GM20000 (cell line): ENCODE measurements around the gene IGSF1.
"Not testable (repeated sequence)": the region's sequence is repeated elsewhere in the genome, so short reads cannot be mapped to it uniquely, and the experiment has no call there.

Source experiments
- DNase-seq: peaks from one replicate; pipeline ENCODE4 v3.0.0; 2012; ENCODE audit warnings: low spot score
- TF ChIP-seq, protein P1 (sequence below): IDR thresholded peaks from 2 replicates; pipeline ENCODE4 v1.5.1; 2012; ENCODE audit warnings: mild to moderate bottlenecking, control low read depth; ENCODE audit errors: extremely low read depth, missing control alignments

Gene IGSF1

GRCh38 chrX:131262200-131262599 is 26.9 kb downstream of the IGSF1 start:
- TF ChIP-seq, protein P1, sequence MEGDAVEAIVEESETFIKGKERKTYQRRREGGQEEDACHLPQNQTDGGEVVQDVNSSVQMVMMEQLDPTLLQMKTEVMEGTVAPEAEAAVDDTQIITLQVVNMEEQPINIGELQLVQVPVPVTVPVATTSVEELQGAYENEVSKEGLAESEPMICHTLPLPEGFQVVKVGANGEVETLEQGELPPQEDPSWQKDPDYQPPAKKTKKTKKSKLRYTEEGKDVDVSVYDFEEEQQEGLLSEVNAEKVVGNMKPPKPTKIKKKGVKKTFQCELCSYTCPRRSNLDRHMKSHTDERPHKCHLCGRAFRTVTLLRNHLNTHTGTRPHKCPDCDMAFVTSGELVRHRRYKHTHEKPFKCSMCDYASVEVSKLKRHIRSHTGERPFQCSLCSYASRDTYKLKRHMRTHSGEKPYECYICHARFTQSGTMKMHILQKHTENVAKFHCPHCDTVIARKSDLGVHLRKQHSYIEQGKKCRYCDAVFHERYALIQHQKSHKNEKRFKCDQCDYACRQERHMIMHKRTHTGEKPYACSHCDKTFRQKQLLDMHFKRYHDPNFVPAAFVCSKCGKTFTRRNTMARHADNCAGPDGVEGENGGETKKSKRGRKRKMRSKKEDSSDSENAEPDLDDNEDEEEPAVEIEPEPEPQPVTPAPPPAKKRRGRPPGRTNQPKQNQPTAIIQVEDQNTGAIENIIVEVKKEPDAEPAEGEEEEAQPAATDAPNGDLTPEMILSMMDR, result no peak
- DNase-seq, result no peak

DNA sequence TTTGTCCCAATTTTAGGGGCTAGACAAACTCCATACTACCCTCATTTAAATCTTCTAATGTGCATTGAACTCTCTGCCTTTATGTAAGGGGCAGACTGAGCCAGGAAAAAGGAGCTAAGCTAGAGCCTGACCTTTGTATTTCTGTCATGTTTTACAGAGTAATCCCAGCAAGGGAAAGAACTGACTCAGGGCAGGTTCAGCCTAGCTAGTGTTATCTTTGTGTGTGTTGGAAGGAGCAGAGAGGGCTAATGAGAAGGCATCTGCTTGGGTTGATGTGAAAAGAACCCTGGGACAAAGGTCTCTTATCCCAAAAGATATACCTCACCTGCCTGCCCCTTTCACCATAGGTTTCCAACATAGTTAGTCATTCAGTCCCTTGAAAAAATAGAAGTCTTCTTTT is 31.7 kb downstream of the IGSF1 start:
- no peak for DNase-seq
- TF ChIP-seq, protein P1, result no peak

DNA sequence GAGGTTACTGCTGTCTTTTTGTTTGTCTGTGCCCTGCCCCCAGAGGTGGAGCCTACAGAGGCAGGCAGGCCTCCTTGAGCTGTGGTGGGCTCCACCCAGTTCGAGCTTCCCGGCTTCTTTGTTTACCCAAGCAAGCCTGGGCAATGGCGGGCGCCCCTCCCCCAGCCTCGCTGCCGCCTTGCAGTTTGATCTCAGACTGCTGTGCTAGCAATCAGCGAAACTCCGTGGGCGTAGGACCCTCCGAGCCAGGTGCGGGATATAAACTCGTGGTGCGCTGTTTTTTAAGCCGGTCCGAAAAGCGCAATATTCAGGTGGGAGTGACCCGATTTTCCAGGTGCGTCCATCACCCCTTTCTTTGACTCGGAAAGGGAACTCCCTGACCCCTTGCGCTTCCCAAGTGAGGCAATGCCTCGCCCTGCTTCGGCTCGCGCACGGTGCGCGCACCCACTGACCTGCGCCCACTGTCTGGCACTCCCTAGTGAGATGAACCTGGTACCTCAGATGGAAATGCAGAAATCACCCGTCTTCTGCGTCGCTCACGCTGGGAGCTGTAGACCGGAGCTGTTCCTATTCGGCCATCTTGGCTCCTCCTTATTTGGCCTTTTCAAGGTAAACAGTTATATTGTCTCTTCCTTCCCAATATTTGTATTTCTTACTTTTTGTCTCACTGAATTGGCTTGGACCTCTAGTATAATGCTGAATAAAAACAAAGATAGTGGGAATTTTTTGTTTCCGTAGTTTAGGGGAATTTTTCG is 37.9 kb downstream of the IGSF1 start:
- not testable (repeated sequence) for DNase-seq

GRCh38 chrX:131239057-131239456 is 50.0 kb downstream of the IGSF1 start:
- TF ChIP-seq, protein P1, result no peak
- DNase-seq, result no peak

DNA sequence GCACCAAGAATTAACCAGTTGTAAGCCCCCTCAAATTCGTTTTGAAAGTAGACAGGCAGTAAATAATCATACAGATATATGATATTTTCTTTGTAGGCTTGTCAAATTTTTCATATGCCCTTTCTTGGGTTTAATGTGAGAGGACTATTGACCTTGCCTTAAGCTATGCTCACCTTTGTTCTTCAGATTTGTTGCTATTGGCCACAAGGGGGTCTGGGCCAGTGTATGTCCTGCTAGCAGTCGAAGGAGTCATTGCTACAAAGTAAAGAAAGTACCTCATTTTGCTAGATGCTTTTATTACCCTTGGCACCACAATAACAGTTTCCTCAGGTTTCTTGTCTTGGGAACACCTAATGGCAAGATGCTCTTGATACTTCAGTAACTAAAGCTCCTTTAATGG is 51.7 kb downstream of the IGSF1 start:
- no peak for DNase-seq
- TF ChIP-seq, protein P1, result no peak

DNA sequence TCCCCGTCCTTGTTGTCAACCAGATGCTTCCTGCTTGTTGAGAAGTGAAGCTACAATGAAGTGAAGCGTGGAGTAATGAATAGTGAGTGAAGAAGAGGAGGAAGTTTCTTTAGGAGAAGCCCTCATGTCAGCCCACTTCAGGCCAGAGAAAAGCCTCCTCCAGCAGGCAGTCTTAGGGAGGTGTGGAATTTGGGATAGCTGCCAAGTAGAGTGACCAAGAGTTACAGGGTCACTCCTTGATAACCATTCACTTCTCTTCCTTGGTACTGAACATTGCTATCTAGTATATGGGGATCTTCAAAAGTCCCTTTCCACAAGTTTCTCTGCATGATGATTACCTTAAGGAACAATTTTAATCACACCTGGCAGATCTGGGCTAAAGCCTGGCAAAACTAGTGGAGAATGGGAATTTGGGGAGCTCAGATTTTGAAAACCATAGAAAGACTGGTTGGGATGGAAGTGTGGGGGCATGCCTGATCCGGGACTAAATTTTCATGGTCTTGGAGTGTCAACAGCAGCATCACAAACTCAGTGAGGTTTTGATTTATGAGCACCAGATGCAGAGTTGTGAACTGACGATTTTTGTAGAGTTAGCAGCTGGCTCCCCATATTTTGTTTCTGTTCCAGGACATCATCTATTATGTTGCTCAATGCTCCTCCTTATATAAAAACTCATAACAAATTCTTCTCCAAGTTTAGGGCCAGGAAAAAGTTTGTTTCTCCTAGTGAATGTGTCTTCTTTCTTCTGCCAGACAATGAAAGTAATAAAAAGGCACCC is 53.1 kb downstream of the IGSF1 start:
- TF ChIP-seq, protein P1, result no peak

DNA sequence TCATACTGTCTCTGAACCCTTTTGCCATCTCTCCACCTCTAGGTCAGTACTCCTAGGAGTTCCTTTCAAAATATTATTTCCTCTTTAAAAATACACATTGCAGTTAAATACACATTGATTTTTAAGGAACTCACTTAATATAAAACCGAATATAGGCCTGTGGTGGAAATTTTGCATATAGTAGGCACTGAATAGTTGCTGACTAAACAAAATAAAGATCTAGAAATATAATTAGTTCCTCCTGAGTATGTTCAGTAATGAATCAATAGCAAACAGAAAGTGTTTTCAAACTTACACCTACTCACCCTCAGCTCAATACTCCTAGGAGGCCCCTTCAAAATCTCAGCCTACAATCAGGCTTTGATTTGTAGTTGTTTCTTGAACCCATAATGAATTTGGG is 61.5 kb downstream of the IGSF1 start:
- DNase-seq, result no peak
- TF ChIP-seq, protein P1, result no peak

More for the DNA sequence above, 53.1 kb downstream of the IGSF1 start:
- DNase-seq, result no peak
